Panc1 (cell line): Measurements from ENCODE around the gene CCDC40. TPM values are rescaled to one million over a fixed set of nuclear protein-coding genes. Genes with fewer than 3 reads are reported as not detected.
A peak's percentile ranks its signal among the peaks of the same experiment; 100 is the strongest.

ENCODE experiments used
- ATAC-seq: fragments of 200-7000 bp; cut with Tn5 transposase; 2 replicates; pipeline ENCODE4 v1.9.1; 2020; ENCODE audit warnings: mild to moderate bottlenecking, moderate library complexity
- BruUV-seq: library from RNA; stranded (reverse); fragments of 400-500 nt; replicated peaks from 2 replicates; lab custom pipeline; 2021; lab: Mats Ljungman, UMichigan
- CTCF ChIA-PET: fragments of 300-600 bp; sonication (Branson Sonifier 250); formaldehyde crosslinking; loops from one replicate; lab custom pipeline; 2022; ENCODE audit warnings: antibody characterized with exemption; lab: Charles Lee
- POLR2A ChIA-PET: fragments of 300-600 bp; sonication (Branson Sonifier 250); formaldehyde crosslinking; loops from one replicate; lab custom pipeline; 2022; ENCODE audit warnings: antibody characterized with exemption; lab: Charles Lee
- DNase-seq: peaks from one replicate; pipeline ENCODE4 v3.0.0-alpha.2; 2010; ENCODE audit warnings: low read depth, low spot score
- H3K27ac ChIP-seq: 2 replicates; pipeline ENCODE4 v1.5.1; 2011; ENCODE audit warnings: mild to moderate bottlenecking, low read length, inconsistent platforms
- H3K27me3 ChIP-seq: fragments of 200-500 bp; sonication (Bioruptor generic); 2 replicates; pipeline ENCODE4 v1.6.0; 2014; ENCODE audit warnings: low read length, inconsistent platforms; ENCODE audit not compliant: control insufficient read depth, insufficient read depth
- H3K36me3 ChIP-seq: fragments of 200-500 bp; sonication (Bioruptor generic); 2 replicates; pipeline ENCODE4 v1.5.1; 2014; ENCODE audit warnings: inconsistent platforms, mild to moderate bottlenecking, low read length, moderate library complexity; ENCODE audit not compliant: control insufficient read depth, insufficient read depth
- H3K4me1 ChIP-seq: 2 replicates; pipeline ENCODE4 v1.5.1; 2011; ENCODE audit warnings: inconsistent platforms, mild to moderate bottlenecking, low read length, moderate library complexity; ENCODE audit not compliant: control insufficient read depth, insufficient read depth
- H3K4me3 ChIP-seq, 2 experiments: 2 replicates each; pipeline ENCODE4 v1.5.1; 2011 to 2012; ENCODE audit warnings: low read depth in 2 of 2, low read length in 2 of 2, mild to moderate bottlenecking in 2 of 2, inconsistent platforms in 1 of 2, moderate library complexity in 1 of 2
- H3K9me3 ChIP-seq: fragments of 200-500 bp; sonication (Bioruptor generic); 2 replicates; pipeline ENCODE4 v1.5.1; 2014; ENCODE audit warnings: low read depth, mild to moderate bottlenecking, inconsistent platforms, low read length, moderate library complexity; ENCODE audit not compliant: control insufficient read depth, insufficient read depth
- POLR2AphosphoS5 ChIP-seq: IDR thresholded peaks from 2 replicates; pipeline ENCODE4 v1.6.1; 2012; ENCODE audit warnings: mild to moderate bottlenecking, low read depth, low read length, moderate library complexity
- SIN3A ChIP-seq: IDR thresholded peaks from 2 replicates; pipeline ENCODE4 v1.6.1; 2012; ENCODE audit warnings: low read depth, mild to moderate bottlenecking, low read length, moderate library complexity, borderline replicate concordance; ENCODE audit not compliant: insufficient read depth
- TCF7L2 ChIP-seq: IDR thresholded peaks from 2 replicates; pipeline ENCODE4 v1.6.1; 2011; ENCODE audit warnings: mild to moderate bottlenecking, low read depth, low read length, inconsistent platforms
- in situ Hi-C: cut with HindIII; loops from 2 replicates; pipeline ENCODE4 v1.10.0; 2016; ENCODE audit warnings: low sequenced_read_pairs, low pct_unique_long_range_greater_than_20kb
- intact Hi-C: fragments of 100-400 bp; cut with micrococcal nuclease; formaldehyde crosslinking; loops from one replicate; pipeline ENCODE4 v1.10.0; 2022; ENCODE audit not compliant: unreplicated experiment
- total RNA-seq: library from RNA; stranded (reverse); gene quantifications from one replicate; pipeline ENCODE4 v1.2.1, GENCODE V29; 2021; ENCODE audit not compliant: unreplicated experiment
- TF ChIP-seq, protein P1 (sequence below): fragments of 450-650 bp; IDR thresholded peaks from 2 replicates; pipeline ENCODE4 v1.5.1; 2017; ENCODE audit warnings: mild to moderate bottlenecking
- TF ChIP-seq, protein P2 (sequence below), 2 experiments: IDR thresholded peaks; 2 replicates each; pipeline ENCODE4 v1.6.1; 2011 to 2012; ENCODE audit warnings: low read depth in 2 of 2, control low read depth in 1 of 2, low read length in 1 of 2, mild to moderate bottlenecking in 1 of 2, moderate library complexity in 1 of 2; ENCODE audit not compliant: insufficient read depth in 1 of 2

Gene CCDC40
- total RNA-seq, 1 experiment from 2014 or later, result 18.0 TPM

- ATAC-seq (no peak), DNase-seq (no peak)
- POLR2A ChIA-PET, result interaction anchor here (0.6 kb wide), 1 partner anchor 284 kb away, joined by 3 read pairs; no protein-coding TSS in a partner anchor
- no peak for TF ChIP-seq SIN3A
- TF ChIP-seq POLR2AphosphoS5, result no peak
- TF ChIP-seq TCF7L2, result no peak
- TF ChIP-seq, protein P1, sequence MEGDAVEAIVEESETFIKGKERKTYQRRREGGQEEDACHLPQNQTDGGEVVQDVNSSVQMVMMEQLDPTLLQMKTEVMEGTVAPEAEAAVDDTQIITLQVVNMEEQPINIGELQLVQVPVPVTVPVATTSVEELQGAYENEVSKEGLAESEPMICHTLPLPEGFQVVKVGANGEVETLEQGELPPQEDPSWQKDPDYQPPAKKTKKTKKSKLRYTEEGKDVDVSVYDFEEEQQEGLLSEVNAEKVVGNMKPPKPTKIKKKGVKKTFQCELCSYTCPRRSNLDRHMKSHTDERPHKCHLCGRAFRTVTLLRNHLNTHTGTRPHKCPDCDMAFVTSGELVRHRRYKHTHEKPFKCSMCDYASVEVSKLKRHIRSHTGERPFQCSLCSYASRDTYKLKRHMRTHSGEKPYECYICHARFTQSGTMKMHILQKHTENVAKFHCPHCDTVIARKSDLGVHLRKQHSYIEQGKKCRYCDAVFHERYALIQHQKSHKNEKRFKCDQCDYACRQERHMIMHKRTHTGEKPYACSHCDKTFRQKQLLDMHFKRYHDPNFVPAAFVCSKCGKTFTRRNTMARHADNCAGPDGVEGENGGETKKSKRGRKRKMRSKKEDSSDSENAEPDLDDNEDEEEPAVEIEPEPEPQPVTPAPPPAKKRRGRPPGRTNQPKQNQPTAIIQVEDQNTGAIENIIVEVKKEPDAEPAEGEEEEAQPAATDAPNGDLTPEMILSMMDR, result no peak
- TF ChIP-seq, protein P2, sequence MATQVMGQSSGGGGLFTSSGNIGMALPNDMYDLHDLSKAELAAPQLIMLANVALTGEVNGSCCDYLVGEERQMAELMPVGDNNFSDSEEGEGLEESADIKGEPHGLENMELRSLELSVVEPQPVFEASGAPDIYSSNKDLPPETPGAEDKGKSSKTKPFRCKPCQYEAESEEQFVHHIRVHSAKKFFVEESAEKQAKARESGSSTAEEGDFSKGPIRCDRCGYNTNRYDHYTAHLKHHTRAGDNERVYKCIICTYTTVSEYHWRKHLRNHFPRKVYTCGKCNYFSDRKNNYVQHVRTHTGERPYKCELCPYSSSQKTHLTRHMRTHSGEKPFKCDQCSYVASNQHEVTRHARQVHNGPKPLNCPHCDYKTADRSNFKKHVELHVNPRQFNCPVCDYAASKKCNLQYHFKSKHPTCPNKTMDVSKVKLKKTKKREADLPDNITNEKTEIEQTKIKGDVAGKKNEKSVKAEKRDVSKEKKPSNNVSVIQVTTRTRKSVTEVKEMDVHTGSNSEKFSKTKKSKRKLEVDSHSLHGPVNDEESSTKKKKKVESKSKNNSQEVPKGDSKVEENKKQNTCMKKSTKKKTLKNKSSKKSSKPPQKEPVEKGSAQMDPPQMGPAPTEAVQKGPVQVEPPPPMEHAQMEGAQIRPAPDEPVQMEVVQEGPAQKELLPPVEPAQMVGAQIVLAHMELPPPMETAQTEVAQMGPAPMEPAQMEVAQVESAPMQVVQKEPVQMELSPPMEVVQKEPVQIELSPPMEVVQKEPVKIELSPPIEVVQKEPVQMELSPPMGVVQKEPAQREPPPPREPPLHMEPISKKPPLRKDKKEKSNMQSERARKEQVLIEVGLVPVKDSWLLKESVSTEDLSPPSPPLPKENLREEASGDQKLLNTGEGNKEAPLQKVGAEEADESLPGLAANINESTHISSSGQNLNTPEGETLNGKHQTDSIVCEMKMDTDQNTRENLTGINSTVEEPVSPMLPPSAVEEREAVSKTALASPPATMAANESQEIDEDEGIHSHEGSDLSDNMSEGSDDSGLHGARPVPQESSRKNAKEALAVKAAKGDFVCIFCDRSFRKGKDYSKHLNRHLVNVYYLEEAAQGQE (IDR thresholded peaks at IDR 0.05; ENCODE audit: insufficient read depth in 1 of 2, low read depth in 2 of 2, low read length in 1 of 2), result no peak
- in situ Hi-C loops (loop anchor here (25.0 kb wide), 2 partner anchors 132 to 207 kb away; partner anchors contain the start of genes CBX2 and CBX8), intact Hi-C loops (loop anchor here (5.0 kb wide), 2 partner anchors 187 to 202 kb away; no protein-coding TSS in a partner anchor)
- no peak overlapping the region for H3K27ac ChIP-seq
- CTCF ChIA-PET, result interaction anchor here (1.0 kb wide), 1 partner anchor 11 kb away, joined by 3 read pairs; no protein-coding TSS in a partner anchor
- H3K4me1 ChIP-seq, result peaks cover 48% of the 10 kb centered on the region
- H3K36me3 ChIP-seq, result no peaks in the 10 kb centered on the region
- H3K9me3 ChIP-seq, result no peaks in the 10 kb centered on the region
- BruUV-seq, result no TSS peak
- H3K27me3 ChIP-seq, result no peaks in the 10 kb centered on the region
- no peak overlapping the region for H3K4me3 ChIP-seq
Observed at GRCh38 chr17:79994602-79995001, 41.8 kb upstream of the CCDC40 start.

DNA sequence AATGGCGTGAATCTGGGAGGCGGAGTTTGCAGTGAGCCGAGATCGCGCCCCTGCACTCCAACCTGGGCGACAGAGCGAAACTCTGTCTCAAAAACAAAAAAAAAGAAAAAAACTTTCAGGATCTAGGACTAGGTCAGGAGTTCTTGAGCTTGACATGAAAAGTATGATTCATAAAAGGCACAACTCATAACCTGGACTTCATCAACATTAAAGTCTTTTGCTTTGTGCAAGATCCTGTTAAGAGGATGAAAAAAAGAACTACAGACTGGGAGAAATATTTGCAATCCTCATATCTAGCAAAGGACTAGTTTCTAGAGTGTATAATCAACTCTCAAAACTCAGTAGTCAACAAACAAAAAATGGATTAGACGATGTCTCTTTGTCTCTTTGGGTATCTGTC lies 40.7 kb upstream of the CCDC40 start:
- in situ Hi-C loops, result loop anchor here (25.0 kb wide), 2 partner anchors 133 to 208 kb away; partner anchors contain the start of genes CBX2 and CBX8

More for the DNA sequence above, 40.7 kb upstream of the CCDC40 start:
- no peaks in the 10 kb centered on the region for H3K27me3 ChIP-seq
- H3K4me1 ChIP-seq, result peaks cover 38% of the 10 kb centered on the region
- DNase-seq, result no peak
- H3K4me3 ChIP-seq, result no peak overlapping the region
- intact Hi-C loops, result no loop called here
- TSS peak; percentile 27 for BruUV-seq
- no peak overlapping the region for H3K27ac ChIP-seq
- no peak for TF ChIP-seq POLR2AphosphoS5
- TF ChIP-seq TCF7L2, result no peak
- TF ChIP-seq, protein P2 (IDR thresholded peaks at IDR 0.05; ENCODE audit: insufficient read depth in 1 of 2, low read depth in 2 of 2, low read length in 1 of 2), result no peak
- TF ChIP-seq, protein P1, result no peak
- TF ChIP-seq SIN3A, result no peak
- ChIA-PET POLR2A (no interaction called here), CTCF (no interaction called here)
- H3K9me3 ChIP-seq, result no peaks in the 10 kb centered on the region
- no peaks in the 10 kb centered on the region for H3K36me3 ChIP-seq
- no peak for ATAC-seq
